HG03196 (cell line): Measurements from ENCODE around the gene CHCHD10.

Experiments
- ATAC-seq: cut with Tn5 transposase; IDR thresholded peaks from one replicate; pipeline ENCODE4 v1.9.1; 2021; ENCODE audit not compliant: unreplicated experiment

The CHCHD10 gene

GRCh38 chr22:23773483-23774113, 5.8 kb upstream of the CHCHD10 start:
- ATAC-seq = no peak

- no peak for ATAC-seq
Observed at GRCh38 chr22:23772649-23773473, 5.1 kb upstream of the CHCHD10 start, which contains the start of gene MMP11. Gene MMP11 (plus strand): TSS chr22:23772849. CDS start chr22:23772871, 22 bp downstream.

GRCh38 chr22:23772315-23772648, 4.5 kb upstream of the CHCHD10 start:
- ATAC-seq = no peak

- no peak for ATAC-seq
Observed at GRCh38 chr22:23769321-23769965, 1.7 kb upstream of the CHCHD10 start.

GRCh38 chr22:23767303-23767672, 484 bp downstream of the CHCHD10 start:
- ATAC-seq = no peak

GRCh38 chr22:23764899-23765881, 2.6 kb downstream of the CHCHD10 start:
- ATAC-seq = no peak

- no peak for ATAC-seq
Observed at GRCh38 chr22:23763954-23764353, 3.8 kb downstream of the CHCHD10 start.

GRCh38 chr22:23763579-23763945, 4.2 kb downstream of the CHCHD10 start:
- ATAC-seq = no peak

GRCh38 chr22:23762842-23763578, 4.8 kb downstream of the CHCHD10 start, which contains the start of gene C22orf15:
Gene C22orf15 (plus strand): TSS chr22:23762990. CDS start chr22:23763307, 317 bp downstream.
- ATAC-seq = no peak

- ATAC-seq = no peak
Observed at GRCh38 chr22:23760056-23760455, 7.7 kb downstream of the CHCHD10 start.

- ATAC-seq = no peak
Observed at GRCh38 chr22:23759566-23759965, 8.2 kb downstream of the CHCHD10 start.

- no peak for ATAC-seq
Observed at GRCh38 chr22:23756891-23757290, 10.9 kb downstream of the CHCHD10 start.

- ATAC-seq = no peak
Observed at GRCh38 chr22:23755711-23756110, 12.1 kb downstream of the CHCHD10 start.

GRCh38 chr22:23754980-23755636, 12.7 kb downstream of the CHCHD10 start:
- ATAC-seq = no peak

- no peak for ATAC-seq
Observed at GRCh38 chr22:23754220-23754919, 13.4 kb downstream of the CHCHD10 start, which contains the start of gene VPREB3. Gene VPREB3 (minus strand): TSS chr22:23754425. CDS start chr22:23754363, 62 bp downstream.

- no peak for ATAC-seq
Observed at GRCh38 chr22:23753385-23753784, 14.4 kb downstream of the CHCHD10 start.

GRCh38 chr22:23752750-23753149, 15.0 kb downstream of the CHCHD10 start:
- ATAC-seq = no peak

GRCh38 chr22:23752090-23752691, 15.6 kb downstream of the CHCHD10 start:
- no peak for ATAC-seq
